GM19025 (cell line): ENCODE data around the gene ACTL9.

ENCODE experiments used
- ATAC-seq: cut with Tn5 transposase; IDR thresholded peaks from one replicate; pipeline ENCODE4 v1.9.1; 2021; ENCODE audit warnings: mild to moderate bottlenecking, low read depth, moderate library complexity; ENCODE audit not compliant: unreplicated experiment

Gene ACTL9

DNA sequence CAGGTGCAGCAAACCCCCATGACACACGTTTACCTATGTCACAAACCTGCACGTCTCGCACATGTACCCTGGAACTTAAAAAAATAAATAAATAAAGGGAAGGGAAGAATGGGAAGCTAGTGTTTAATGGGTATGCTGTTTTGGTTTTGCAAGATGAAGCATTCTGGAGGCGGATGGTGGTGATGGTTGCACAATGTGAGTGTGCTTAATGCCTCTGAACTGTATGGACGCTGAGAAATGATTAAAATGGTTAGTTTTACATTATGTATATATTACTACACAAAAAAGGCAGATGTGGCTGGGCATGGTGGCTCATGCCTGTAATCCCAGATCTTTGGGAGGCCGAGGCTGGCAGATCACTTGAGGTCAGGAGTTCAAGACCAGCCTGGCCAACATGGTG lies 50.4 kb downstream of the ACTL9 start:
- ATAC-seq: no peak
